GM12872 (cell line): ENCODE measurements around the gene STRBP.

Experiments
- CTCF ChIP-seq: IDR thresholded peaks from 3 replicates; pipeline ENCODE4 v1.5.1; 2011; ENCODE audit warnings: low read depth, mild to moderate bottlenecking, low read length, moderate library complexity; ENCODE audit not compliant: insufficient read depth

Gene STRBP

DNA sequence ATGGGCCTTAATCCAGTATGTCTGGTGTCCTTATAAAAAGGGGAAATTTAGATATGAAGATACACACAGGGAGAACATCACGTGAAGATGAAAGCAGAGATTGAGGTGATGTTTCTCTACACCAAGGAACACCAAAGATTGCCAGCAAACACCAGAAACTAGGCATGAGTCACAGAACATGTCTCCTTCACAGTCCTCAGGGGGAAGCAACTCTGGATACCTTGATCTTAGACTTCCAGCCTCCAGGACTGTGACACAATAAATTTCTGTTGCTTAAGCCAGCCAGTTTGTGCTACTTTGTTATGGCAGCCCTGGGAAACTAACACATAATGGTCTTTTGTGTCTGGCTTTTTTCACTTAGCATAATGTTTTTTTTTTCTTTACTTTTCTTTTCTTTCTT, 41.2 kb upstream of the STRBP start:
- TF ChIP-seq CTCF, result no peak

DNA sequence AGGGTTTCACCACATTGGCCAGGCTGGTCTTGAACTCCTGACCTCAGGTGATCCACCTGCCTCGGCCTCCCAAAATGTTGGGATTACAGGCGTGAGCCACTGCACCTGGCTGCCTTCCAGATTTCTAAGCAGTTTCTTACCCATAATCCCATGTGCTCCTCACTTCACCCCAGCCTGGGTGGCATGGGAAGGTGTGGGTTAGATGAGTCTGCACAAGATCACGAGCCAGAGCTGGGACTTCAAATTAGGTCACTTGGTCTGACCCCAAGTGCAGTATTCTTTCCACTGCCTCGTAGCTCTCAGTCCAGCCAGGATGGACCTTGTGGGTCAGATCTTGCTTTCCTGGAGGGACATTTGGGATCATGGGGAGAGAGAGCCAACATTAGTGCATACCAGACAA, 37.5 kb upstream of the STRBP start:
- no peak for TF ChIP-seq CTCF

DNA sequence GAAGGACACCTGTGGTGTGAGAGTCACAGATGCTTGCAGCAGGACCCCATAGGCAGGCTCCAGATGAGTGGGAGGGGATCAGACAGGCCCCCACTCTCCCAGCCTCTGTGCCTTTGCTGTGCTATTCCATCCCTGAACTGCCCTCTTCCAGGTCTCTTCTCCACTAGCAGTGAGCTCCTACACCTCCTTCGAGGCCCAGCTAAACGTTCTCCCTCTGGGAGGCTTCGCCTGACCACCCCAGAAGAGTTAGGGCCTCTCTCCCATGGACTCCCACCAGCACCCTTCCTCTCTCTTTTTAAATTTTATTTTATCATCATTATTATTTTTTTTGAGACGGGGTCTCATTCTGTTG, 35.9 kb upstream of the STRBP start:
- no peak for TF ChIP-seq CTCF

DNA sequence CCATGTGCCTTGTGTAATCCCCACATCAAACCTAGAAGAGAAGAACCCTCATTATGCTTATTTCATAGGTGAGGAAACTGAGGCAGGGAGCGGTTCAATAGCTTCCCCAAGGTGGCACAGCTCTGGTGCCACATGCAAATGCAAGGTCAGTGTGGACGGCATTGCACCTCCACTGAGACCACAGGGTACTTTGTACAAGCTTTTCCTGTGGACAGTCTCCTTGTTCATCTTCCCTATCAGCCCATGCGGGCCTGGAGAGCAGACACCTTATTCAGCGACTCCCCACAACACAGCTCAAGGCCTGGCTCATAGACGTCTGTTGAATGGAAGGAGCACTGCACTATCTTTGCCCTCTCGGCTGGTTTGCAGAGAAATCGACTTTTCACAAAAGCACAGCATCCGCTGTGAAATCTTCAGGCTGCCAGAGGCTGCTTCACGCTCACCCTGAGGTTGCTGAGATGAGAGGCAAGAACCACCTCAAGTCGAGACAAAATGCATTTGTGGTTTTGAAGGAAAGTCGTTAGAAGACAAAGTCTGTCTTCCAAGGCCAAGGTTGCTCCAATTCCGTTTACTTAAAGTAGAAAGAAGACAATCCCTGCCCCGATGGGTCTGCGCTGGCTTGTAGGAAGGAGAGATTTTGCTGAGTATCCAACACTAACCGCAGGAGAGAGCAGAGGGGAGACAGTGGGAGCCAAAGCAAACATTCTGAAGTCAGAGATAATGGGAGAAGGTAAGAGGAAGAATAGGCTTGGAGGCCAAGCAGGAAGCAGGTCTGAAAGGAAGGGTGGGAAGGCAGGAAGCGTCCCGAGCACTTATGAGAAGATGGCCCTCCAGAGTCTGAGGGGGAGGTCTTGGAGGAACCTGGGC, 34.2 kb upstream of the STRBP start:
- no peak for TF ChIP-seq CTCF

DNA sequence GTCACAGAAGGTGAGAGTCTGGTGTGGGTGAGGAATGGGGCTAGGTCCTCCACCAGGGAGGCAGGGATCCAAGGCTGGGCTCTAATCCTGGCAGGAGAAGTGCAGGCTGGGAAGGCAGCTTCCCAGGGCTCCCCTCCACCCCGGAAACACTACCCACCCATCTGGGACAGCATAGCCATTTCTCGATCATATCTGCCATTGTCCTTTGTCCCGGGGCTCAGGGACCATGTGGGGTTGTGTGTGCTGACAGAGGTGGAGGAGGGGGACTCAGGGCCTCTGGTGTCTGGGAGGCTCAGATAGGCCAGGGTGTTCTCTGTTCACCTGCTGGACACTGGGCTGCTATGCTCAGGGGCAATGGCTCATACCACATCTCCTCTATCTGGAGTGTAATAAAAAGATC, 32.2 kb upstream of the STRBP start:
- no peak for TF ChIP-seq CTCF

GRCh38 chr9:123299558-123300126, 31.3 kb upstream of the STRBP start:
- TF ChIP-seq CTCF, result no peak

DNA sequence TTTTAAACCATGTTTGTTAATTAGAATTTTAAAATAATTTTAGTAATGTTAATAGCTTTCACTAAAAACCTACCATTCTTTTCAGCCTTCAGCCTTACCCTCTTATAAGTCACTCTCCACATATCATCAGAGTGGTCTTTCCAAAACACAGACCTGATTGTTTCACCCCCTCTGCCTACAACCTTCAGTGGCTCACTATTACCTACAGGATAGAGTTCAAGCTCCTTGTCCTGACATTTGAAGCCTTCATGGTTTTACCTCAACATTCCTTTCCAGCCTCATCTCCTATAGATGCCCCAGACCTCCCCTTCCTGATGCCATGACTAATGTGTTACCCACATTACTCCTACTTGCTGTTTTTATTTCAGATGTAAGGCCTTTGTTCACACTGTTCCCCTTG, 27.8 kb upstream of the STRBP start:
- no peak for TF ChIP-seq CTCF
